COLO829 (cell line): ENCODE measurements around the gene MSANTD3.
"Not testable (repeated sequence)": the region's sequence is repeated elsewhere in the genome, so short reads cannot be mapped to it uniquely, and the experiment has no call there.

ENCODE experiments used
- DNase-seq: peaks from one replicate; pipeline ENCODE4 v3.0.0; 2012; ENCODE audit warnings: low spot score

Gene MSANTD3

GRCh38 chr9:100428871-100429654, 2.1 kb downstream of the MSANTD3 start:
- DNase-seq = peak; percentile 99

- DNase-seq = no peak
Observed at GRCh38 chr9:100430286-100430940, 3.5 kb downstream of the MSANTD3 start.

DNA sequence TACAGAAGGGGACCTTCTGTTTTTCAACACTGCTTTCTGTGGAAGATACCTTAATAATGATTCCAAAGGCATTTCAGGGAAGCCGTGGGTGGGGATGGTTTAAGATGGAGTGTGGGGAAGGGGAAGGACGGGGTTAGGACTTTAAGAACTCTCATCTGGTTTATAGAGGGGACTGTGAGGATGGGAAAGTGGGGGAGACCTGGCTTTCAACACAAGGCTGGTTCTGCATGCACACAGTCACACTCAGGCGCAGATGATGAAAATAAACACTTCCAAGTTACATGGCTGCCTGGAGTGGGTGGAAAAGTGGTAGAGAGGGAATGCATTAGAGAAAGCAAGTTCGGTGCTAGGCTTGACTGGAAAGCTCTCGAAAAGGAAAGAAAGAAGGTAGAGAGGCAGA, 4.9 kb downstream of the MSANTD3 start:
- DNase-seq = no peak

DNA sequence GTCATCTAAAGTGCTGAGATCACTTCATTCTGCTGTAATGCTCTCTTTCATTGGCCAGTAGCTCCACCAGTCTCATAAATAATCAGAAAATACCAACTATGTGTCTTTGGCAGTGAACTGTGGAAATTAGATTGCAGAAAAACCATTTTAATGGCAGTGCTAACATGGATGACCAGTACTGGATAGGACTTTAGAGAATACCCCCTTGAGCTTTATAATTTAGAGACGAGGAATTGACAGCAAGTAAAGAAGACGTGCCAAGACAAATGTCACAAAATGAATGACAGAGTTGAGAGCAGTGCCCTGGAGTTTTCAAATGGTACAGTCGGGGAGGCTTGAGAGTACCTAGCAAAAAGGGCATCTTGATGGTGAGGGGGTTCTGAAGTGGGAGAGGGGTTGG, 5.8 kb downstream of the MSANTD3 start:
- DNase-seq = no peak

- DNase-seq = no peak
Observed at GRCh38 chr9:100436571-100436970, 9.6 kb downstream of the MSANTD3 start.

- DNase-seq = peak; percentile 81
Observed at GRCh38 chr9:100437860-100438805, 11.2 kb downstream of the MSANTD3 start.

GRCh38 chr9:100440071-100440470, 13.1 kb downstream of the MSANTD3 start:
- DNase-seq = no peak

DNA sequence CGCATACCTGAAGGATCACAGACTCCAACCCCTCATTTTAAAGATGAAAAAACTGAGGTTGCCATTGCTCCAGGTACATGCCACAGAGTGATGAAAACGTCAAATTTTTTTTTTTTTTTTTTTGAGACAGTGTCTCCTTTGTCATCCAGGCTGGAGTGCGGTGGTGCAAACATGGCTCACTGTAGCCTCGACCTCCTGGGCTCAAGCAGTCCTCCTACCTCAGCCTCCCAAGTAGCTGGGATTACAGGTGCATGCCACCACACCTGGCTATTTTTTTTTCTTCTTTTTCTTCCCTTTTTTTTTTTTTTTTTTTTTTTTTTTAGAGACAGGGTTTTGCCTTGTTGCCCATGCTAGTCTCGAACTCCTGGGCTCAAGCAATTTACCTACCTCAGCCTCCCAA, 13.5 kb downstream of the MSANTD3 start:
- not testable (repeated sequence) for DNase-seq

GRCh38 chr9:100441911-100442361, 15.0 kb downstream of the MSANTD3 start:
- no peak for DNase-seq

- no peak for DNase-seq
Observed at GRCh38 chr9:100443781-100444768, 17.1 kb downstream of the MSANTD3 start.

- DNase-seq = no peak
Observed at GRCh38 chr9:100445161-100445902, 18.4 kb downstream of the MSANTD3 start.

DNA sequence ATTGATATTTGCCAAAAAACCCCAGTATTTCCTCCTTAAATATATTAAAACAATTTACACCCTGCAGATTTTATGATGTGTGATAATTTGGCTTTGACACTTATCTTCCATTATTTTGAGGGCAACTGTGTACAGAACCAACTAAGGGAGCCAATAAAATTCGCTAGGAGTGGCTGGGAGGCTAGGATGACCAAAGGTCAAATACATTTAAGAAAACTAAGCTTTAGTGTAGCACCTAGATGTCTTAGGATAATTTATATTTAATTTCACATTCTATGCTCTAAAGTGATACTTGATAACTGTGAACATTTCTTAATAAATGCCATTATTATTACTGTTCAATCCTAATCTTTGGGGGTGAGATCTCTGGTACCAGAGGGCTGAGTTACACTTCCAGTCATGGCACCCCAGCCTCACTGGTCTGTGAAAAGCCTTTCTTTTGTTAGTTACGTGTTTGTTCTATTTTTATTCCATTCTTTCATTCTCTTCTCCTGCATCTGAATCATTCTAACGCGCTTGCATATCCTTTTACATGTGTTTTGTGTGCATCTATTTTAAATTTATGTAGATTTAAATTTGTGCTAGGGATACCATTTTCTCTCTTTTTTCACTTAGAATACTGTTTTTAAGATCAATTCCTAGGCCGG, 19.1 kb downstream of the MSANTD3 start:
- DNase-seq = no peak

GRCh38 chr9:100447041-100447440, 20.1 kb downstream of the MSANTD3 start:
- DNase-seq = no peak

DNA sequence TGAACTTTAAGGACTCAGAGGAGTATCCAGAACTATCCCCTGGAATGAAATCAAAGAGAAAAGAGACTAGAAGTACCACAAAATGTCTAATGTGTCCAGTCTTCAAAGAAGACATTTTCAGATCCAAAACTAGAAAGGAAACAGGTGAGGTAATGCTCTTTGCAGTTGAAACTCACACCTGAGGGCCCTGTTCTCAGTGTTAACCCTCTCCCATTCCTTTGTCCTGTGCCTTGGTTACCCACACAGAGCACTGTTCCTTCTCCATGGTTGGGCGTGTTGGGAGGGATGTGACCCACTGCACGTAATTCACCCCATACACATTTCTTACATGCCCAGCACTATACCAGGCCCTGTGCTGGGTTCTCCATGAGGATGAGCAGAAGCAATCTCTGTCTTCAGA, 21.3 kb downstream of the MSANTD3 start:
- no peak for DNase-seq

DNA sequence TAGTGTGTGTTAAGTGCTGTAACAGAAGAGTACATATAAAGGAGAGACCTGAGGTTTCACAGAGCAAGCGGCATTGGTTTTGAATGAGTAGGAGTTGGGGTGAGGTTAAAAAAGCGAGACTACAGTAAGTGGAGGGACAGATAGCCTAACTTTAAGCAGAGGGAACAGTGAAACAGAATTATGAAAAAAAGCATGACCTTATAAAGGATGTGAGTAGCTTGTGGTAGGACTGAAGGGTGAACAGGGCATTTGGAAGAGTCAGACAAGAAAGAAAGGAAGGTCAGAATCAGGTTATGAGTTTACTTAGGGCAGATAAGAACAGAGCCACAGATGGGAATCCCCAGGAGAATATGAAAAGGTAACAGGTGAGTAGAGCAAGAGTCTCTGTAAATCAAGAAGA, 22.5 kb downstream of the MSANTD3 start:
- DNase-seq = no peak

DNA sequence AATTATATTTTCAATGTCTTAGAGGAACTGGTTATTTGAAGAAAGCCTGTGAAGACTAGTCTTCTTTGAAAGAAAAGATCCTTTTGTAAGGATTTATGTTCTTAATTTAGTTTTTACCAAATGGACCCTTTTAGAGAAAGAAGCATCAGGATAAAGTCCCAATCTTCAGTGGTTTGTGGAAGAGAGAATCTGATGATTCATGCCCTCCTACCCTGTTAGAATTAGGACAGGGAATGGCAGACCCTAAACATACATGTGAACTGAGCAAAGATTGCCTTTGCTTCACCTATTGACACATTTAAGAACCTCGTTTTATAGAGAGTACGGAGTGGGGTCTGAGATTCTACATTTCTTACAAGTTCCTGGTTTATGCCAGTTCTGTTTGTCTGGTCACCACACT, 26.0 kb downstream of the MSANTD3 start:
- DNase-seq = no peak

- no peak for DNase-seq
Observed at GRCh38 chr9:100455470-100455869, 28.5 kb downstream of the MSANTD3 start.

- no peak for DNase-seq
Observed at GRCh38 chr9:100457517-100457916, 30.6 kb downstream of the MSANTD3 start.

GRCh38 chr9:100459963-100460362, 33.0 kb downstream of the MSANTD3 start:
- no peak for DNase-seq

GRCh38 chr9:100465274-100465673, 38.3 kb downstream of the MSANTD3 start:
- DNase-seq = peak; percentile 66
